Subcutaneous adipose tissue (tissue), 4 donors: ENCODE measurements around the gene SLC2A9. TPM values are rescaled to one million over a fixed set of nuclear protein-coding genes. Genes with fewer than 3 reads are reported as not detected.

ENCODE experiments used
- CTCF ChIP-seq: fragments of 450-650 bp; IDR thresholded peaks from one replicate; pipeline ENCODE4 v1.5.1; 2016; ENCODE audit warnings: low read depth, mild to moderate bottlenecking, control low read depth, antibody characterized with exemption, moderate library complexity
- total RNA-seq, 4 donors: library from RNA; depleted of rRNA; stranded (reverse); fragments of >200 nt; gene quantifications; one replicate each; pipeline ENCODE4 v1.1.0, GENCODE V29; 2016

Gene SLC2A9
- total RNA-seq, 4 donors from 2014 or later = 4.6 to 15.8 (median 7.8) TPM

GRCh38 chr4:9904976-9905587, 116.2 kb downstream of the SLC2A9 start:
- TF ChIP-seq CTCF = no peak

GRCh38 chr4:9903317-9903716, 118.0 kb downstream of the SLC2A9 start:
- no peak for TF ChIP-seq CTCF

DNA sequence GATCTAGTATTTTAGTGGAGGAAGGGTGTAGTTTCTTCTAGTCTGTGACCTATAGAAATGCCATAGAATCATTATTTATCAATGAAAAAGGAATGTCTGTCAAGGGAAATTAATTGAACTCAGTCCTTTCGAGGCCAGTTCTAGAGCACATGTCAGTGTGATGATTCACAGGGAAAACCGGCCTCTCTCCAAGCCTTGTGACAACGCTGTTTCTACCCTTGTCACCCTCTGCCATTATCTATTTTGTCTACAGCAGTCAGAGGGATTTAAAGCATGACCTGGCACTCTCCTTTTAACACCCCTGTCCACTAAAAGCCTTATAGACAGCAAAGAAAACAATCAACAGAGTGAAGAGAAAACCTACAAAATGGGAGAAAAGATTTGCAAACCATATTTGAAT, 120.0 kb downstream of the SLC2A9 start:
- TF ChIP-seq CTCF = no peak

GRCh38 chr4:9899306-9900055, 121.8 kb downstream of the SLC2A9 start:
- no peak for TF ChIP-seq CTCF

GRCh38 chr4:9898596-9899305, 122.5 kb downstream of the SLC2A9 start:
- TF ChIP-seq CTCF = no peak

- no peak for TF ChIP-seq CTCF
Measured at GRCh38 chr4:9895333-9895705, 126.0 kb downstream of the SLC2A9 start.

DNA sequence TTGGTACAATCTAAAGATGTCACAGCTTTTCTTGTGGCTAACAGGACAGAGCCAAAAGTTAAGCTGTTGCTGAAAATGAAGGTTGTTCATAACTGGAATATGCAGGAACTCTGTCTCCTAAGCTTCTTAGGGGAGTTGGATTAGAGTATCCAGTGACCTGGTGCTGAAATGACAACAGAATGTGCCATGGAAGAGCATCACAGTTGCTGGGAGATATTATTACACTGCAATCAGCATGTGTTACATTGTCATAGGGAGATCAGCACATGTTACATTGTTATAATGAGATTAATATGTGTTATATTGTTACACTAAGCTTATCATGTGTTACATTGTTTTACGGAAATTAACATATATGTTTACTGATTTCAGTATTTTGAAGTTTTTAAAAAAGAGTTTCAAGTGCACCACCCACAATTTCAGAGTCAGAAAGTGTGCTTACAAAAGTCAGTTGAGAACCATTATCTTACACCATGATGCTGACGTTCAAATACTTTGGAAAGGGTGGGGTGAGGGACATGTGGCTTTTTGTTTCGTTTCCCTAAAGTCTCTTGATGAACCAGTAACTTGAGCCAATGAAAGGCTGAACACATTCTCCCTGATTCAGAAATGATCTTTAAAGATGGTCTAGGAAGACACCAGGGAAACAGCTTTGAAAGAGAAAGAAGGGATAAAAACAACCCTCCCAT, 126.5 kb downstream of the SLC2A9 start:
- TF ChIP-seq CTCF = no peak
